NCI-H82 (cell line): Measurements from ENCODE around the gene ADRM1.

Experiments used
- DNase-seq: peaks from one replicate; lab custom pipeline; 2025; lab: John Stamatoyannopoulos, UW

ADRM1 gene

GRCh38 chr20:62310757-62311121 is 7.9 kb downstream of the ADRM1 start:
- no peak for DNase-seq

- no peak for DNase-seq
Observed at GRCh38 chr20:62311150-62311549, 8.4 kb downstream of the ADRM1 start.

- no peak for DNase-seq
Observed at GRCh38 chr20:62311832-62312661, 9.2 kb downstream of the ADRM1 start.

- no peak for DNase-seq
Observed at GRCh38 chr20:62312662-62312977, 9.8 kb downstream of the ADRM1 start.

- DNase-seq: no peak
Observed at GRCh38 chr20:62313021-62313420, 10.2 kb downstream of the ADRM1 start.

- no peak for DNase-seq
Observed at GRCh38 chr20:62313460-62314338, 10.9 kb downstream of the ADRM1 start.

- no peak for DNase-seq
Observed at GRCh38 chr20:62314339-62314638, 11.5 kb downstream of the ADRM1 start.

GRCh38 chr20:62314711-62315302 is 12.0 kb downstream of the ADRM1 start:
- no peak for DNase-seq

GRCh38 chr20:62315773-62316172 is 13.0 kb downstream of the ADRM1 start:
- DNase-seq: no peak

GRCh38 chr20:62316331-62317166 is 13.8 kb downstream of the ADRM1 start:
- DNase-seq: no peak

GRCh38 chr20:62317167-62317655 is 14.4 kb downstream of the ADRM1 start:
- DNase-seq: peak; percentile 41

GRCh38 chr20:62318400-62319345 is 15.9 kb downstream of the ADRM1 start:
- DNase-seq: peak; percentile 24

- DNase-seq: no peak
Observed at GRCh38 chr20:62319346-62319909, 16.6 kb downstream of the ADRM1 start.

GRCh38 chr20:62320581-62321354 is 18.0 kb downstream of the ADRM1 start:
- peak; percentile 45 for DNase-seq

GRCh38 chr20:62321521-62321948 is 18.7 kb downstream of the ADRM1 start:
- DNase-seq: peak; percentile 45

GRCh38 chr20:62321975-62322374 is 19.2 kb downstream of the ADRM1 start:
- no peak for DNase-seq

GRCh38 chr20:62322492-62323041 is 19.8 kb downstream of the ADRM1 start:
- no peak for DNase-seq

GRCh38 chr20:62323146-62323979 is 20.6 kb downstream of the ADRM1 start:
- DNase-seq: no peak
